GM12873 (cell line): ENCODE measurements around the gene FKBP15.

Experiments used
- CTCF ChIP-seq: IDR thresholded peaks from 2 replicates; pipeline ENCODE4 v1.5.1; 2012; ENCODE audit warnings: low read depth, mild to moderate bottlenecking, moderate library complexity, low read length, control low read depth; ENCODE audit not compliant: insufficient read depth; ENCODE audit errors: missing control alignments

The FKBP15 gene

GRCh38 chr9:113245894-113246293, 24.8 kb upstream of the FKBP15 start:
- TF ChIP-seq CTCF: no peak

GRCh38 chr9:113244556-113244955, 23.5 kb upstream of the FKBP15 start:
- TF ChIP-seq CTCF: no peak

DNA sequence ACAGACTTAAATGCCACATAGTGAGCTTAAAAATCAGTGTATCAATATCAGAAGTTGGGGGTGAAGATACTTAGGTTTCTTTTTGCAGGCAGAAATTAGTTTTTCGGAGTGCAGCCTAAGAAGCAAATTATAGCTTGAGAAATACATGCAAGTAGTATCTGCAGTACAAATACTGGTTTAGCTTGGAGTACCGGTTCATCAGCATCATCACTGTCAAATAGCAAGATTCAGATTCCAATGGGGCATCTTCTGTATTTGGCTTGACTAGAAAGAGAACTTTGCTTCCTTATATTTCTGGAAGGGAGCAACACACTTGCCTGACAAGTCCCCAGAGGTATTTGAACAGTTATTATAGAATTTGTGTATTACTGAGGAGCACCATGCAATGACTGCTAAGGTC, 20.1 kb upstream of the FKBP15 start:
- no peak for TF ChIP-seq CTCF

GRCh38 chr9:113238859-113239232, 17.8 kb upstream of the FKBP15 start:
- TF ChIP-seq CTCF: no peak

- TF ChIP-seq CTCF: no peak
Observed at GRCh38 chr9:113238202-113238858, 17.3 kb upstream of the FKBP15 start.

DNA sequence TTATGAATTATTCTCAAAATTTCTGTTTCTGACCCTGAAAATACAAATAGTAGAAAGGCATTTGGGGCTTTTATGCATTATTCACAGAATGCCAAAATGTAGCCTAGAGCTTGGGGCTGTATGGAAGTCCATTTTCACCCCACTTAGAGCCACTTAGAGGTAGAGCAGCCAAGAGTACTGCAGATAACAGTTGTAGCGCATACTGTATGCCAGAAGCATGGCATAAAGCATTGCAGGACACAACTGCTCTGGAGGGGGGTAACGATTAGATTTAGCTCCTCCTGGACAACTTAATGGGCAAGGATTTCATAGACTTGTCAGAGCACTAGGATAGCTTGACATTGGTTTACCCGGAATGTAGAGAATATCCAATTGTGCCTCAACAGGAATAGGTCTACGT, 15.9 kb upstream of the FKBP15 start:
- TF ChIP-seq CTCF: no peak

- TF ChIP-seq CTCF: no peak
Observed at GRCh38 chr9:113231701-113232100, 10.6 kb upstream of the FKBP15 start.
